H1 (cell line): Measurements from ENCODE around the gene TRIM50. TPM values are rescaled to one million over a fixed set of nuclear protein-coding genes. Genes with fewer than 3 reads are reported as not detected.

Experiments used
- CTCF ChIA-PET: fragments of 300-600 bp; sonication (Branson Sonifier 250); formaldehyde crosslinking; loops from one replicate; lab custom pipeline; 2021; ENCODE audit not compliant: partially characterized antibody; lab: Charles Lee
- POLR2A ChIA-PET: fragments of 300-600 bp; sonication (Branson Sonifier 250); formaldehyde crosslinking; loops from one replicate; lab custom pipeline; 2021; ENCODE audit warnings: inconsistent platforms; ENCODE audit not compliant: partially characterized antibody; lab: Charles Lee
- DNase-seq, 2 experiments: peaks; one replicate each; pipeline versions ENCODE4 v3.0.0 to v3.0.0-alpha.2; 2010 to 2022; ENCODE audit warnings: low spot score in 2 of 2, low read depth in 1 of 2, mixed read lengths in 1 of 2
- FAIRE-seq: peaks from 2 replicates; lab custom pipeline; 2011; peaks lifted over from hg19 to GRCh38; lab: Jason Lieb, UNC
- H2AFZ ChIP-seq: 2 replicates; pipeline ENCODE4 v1.8.1; 2012; ENCODE audit warnings: low read length, inconsistent platforms
- H2AK5ac ChIP-seq: 2 replicates; pipeline ENCODE4 v1.6.1; 2013; ENCODE audit warnings: low read depth, low read length
- H2BK120ac ChIP-seq: replicated peaks from 2 replicates; pipeline ENCODE3; 2013; ENCODE audit warnings: low read depth, low read length, inconsistent platforms
- H2BK12ac ChIP-seq: 2 replicates; pipeline ENCODE4 v1.6.1; 2013; ENCODE audit warnings: low read depth, low read length
- H2BK15ac ChIP-seq: 2 replicates; pipeline ENCODE4 v1.6.1; 2013; ENCODE audit warnings: low read length
- H2BK20ac ChIP-seq: 2 replicates; pipeline ENCODE4 v1.6.1; 2013; ENCODE audit warnings: low read length
- H2BK5ac ChIP-seq: 2 replicates; pipeline ENCODE4 v1.6.1; 2013; ENCODE audit warnings: low read depth, low read length
- H3K14ac ChIP-seq: 2 replicates; pipeline ENCODE4 v1.6.1; 2013; ENCODE audit warnings: inconsistent platforms; ENCODE audit not compliant: insufficient read length
- H3K18ac ChIP-seq: 2 replicates; pipeline ENCODE4 v1.6.1; 2013; ENCODE audit warnings: low read length; ENCODE audit errors: extremely low read depth
- H3K23ac ChIP-seq: 2 replicates; pipeline ENCODE4 v1.6.1; 2013; ENCODE audit warnings: inconsistent platforms; ENCODE audit not compliant: insufficient read length
- H3K23me2 ChIP-seq: 2 replicates; pipeline ENCODE4 v1.6.1; 2013; ENCODE audit warnings: low read depth, low read length
- H3K27ac ChIP-seq: 2 replicates; pipeline ENCODE4 v1.6.1; 2011; ENCODE audit warnings: low read depth, low read length, inconsistent platforms
- H3K27me3 ChIP-seq, 4 experiments: replicated peaks in 1 of 4; 1 replicate in 1 of 4; 2 replicates in 3 of 4; pipeline versions ENCODE4 v1.6.1 to v1.8.1; 2011 to 2013; ENCODE audit warnings: low read length in 3 of 4, mild to moderate bottlenecking in 3 of 4, inconsistent platforms in 2 of 4, mixed read lengths in 2 of 4, moderate library complexity in 1 of 4; ENCODE audit not compliant: control insufficient read depth in 3 of 4, insufficient read depth in 3 of 4; ENCODE audit errors: extremely low read depth in 1 of 4
- H3K36me3 ChIP-seq, 4 experiments: 2 replicates each; pipeline versions ENCODE4 v1.6.1 to v1.8.1; 2011 to 2013; ENCODE audit warnings: mild to moderate bottlenecking in 4 of 4, low read length in 3 of 4, moderate library complexity in 2 of 4, control low read depth in 1 of 4, inconsistent platforms in 1 of 4; ENCODE audit not compliant: insufficient read depth in 4 of 4, control insufficient read depth in 2 of 4
- H3K4ac ChIP-seq: replicated peaks from 2 replicates; pipeline ENCODE3; 2013; ENCODE audit warnings: low read length, low read depth, mixed read lengths, inconsistent platforms; ENCODE audit not compliant: insufficient read length
- H3K4me1 ChIP-seq, 4 experiments: replicated peaks in 1 of 4; 1 replicate in 1 of 4; 2 replicates in 3 of 4; pipeline versions ENCODE4 v1.6.1 to v1.8.1; 2011 to 2013; ENCODE audit warnings: low read length in 3 of 4, inconsistent platforms in 2 of 4, mixed read lengths in 1 of 4; ENCODE audit not compliant: insufficient read depth in 4 of 4, control insufficient read depth in 3 of 4
- H3K4me2 ChIP-seq, 2 experiments: 2 replicates each; pipeline versions ENCODE4 v1.6.1 to v1.8.1; 2011 to 2013; ENCODE audit warnings: low read depth in 2 of 2, low read length in 2 of 2, control low read depth in 1 of 2, inconsistent platforms in 1 of 2, mild to moderate bottlenecking in 1 of 2; ENCODE audit not compliant: insufficient read depth in 1 of 2
- H3K4me3 ChIP-seq, 4 experiments: fragments of 200-600, 300-600 bp in 1 of 4; sonication (generic), shearing (Covaris generic), sonication (Bioruptor Twin) in 1 of 4; 2 replicates each; pipeline versions ENCODE4 v1.5.1 to v1.8.1; 2011 to 2016; ENCODE audit warnings: low read length in 4 of 4, low read depth in 3 of 4, control low read depth in 2 of 4, inconsistent platforms in 2 of 4, mild to moderate bottlenecking in 2 of 4, mixed read lengths in 1 of 4, moderate library complexity in 1 of 4; ENCODE audit not compliant: insufficient read depth in 2 of 4; ENCODE audit errors: extremely low read depth in 1 of 4
- H3K56ac ChIP-seq: replicated peaks from 2 replicates; pipeline ENCODE3; 2013; ENCODE audit warnings: low read depth, mild to moderate bottlenecking, mixed read lengths, low read length, inconsistent platforms; ENCODE audit not compliant: insufficient read length
- H3K79me1 ChIP-seq: 2 replicates; pipeline ENCODE4 v1.6.1; 2013; ENCODE audit warnings: low read depth, low read length, control low read depth
- H3K79me2 ChIP-seq, 2 experiments: 2 replicates each; pipeline versions ENCODE4 v1.6.1 to v1.8.1; 2012 to 2013; ENCODE audit warnings: low read length in 2 of 2, mild to moderate bottlenecking in 2 of 2, inconsistent platforms in 1 of 2; ENCODE audit not compliant: insufficient read depth in 2 of 2, control insufficient read depth in 1 of 2
- H3K9ac ChIP-seq, 4 experiments: replicated peaks in 1 of 4; 1 replicate in 1 of 4; 2 replicates in 3 of 4; pipeline versions ENCODE4 v1.6.1 to v1.8.1; 2011 to 2013; ENCODE audit warnings: low read depth in 3 of 4, low read length in 3 of 4, control low read depth in 2 of 4, mild to moderate bottlenecking in 2 of 4, moderate library complexity in 2 of 4, inconsistent platforms in 1 of 4; ENCODE audit errors: extremely low read depth in 1 of 4
- H3K9me3 ChIP-seq, 2 experiments: 2 replicates each; pipeline versions ENCODE4 v1.6.1 to v1.8.1; 2012 to 2013; ENCODE audit warnings: mild to moderate bottlenecking in 2 of 2, moderate library complexity in 2 of 2, control low read depth in 1 of 2, inconsistent platforms in 1 of 2, low read depth in 1 of 2, low read length in 1 of 2, mixed read lengths in 1 of 2; ENCODE audit not compliant: insufficient read depth in 2 of 2
- H4K20me1 ChIP-seq, 2 experiments: replicated peaks in 1 of 2; 2 replicates each; pipeline versions ENCODE3 to v1.8.1; 2011 to 2013; ENCODE audit warnings: inconsistent platforms in 2 of 2, low read length in 2 of 2, mild to moderate bottlenecking in 1 of 2; ENCODE audit not compliant: insufficient read depth in 2 of 2, control insufficient read depth in 1 of 2
- H4K5ac ChIP-seq: 2 replicates; pipeline ENCODE4 v1.6.1; 2013; ENCODE audit warnings: low read length, low read depth, mixed read lengths, inconsistent platforms; ENCODE audit not compliant: insufficient read length
- H4K8ac ChIP-seq: 2 replicates; pipeline ENCODE4 v1.8.0; 2013; ENCODE audit warnings: mild to moderate bottlenecking, moderate library complexity, low read length, inconsistent platforms; ENCODE audit not compliant: insufficient read depth; ENCODE audit errors: extremely low read depth
- H4K91ac ChIP-seq: replicated peaks from 2 replicates; pipeline ENCODE3; 2013; ENCODE audit warnings: low read length, mixed read lengths, inconsistent platforms; ENCODE audit not compliant: insufficient read length
- RNF2 ChIP-seq: fragments of 200-900, 300-1000 bp; sonication (generic); IDR thresholded peaks from 2 replicates; pipeline ENCODE4 v1.7.1; 2016; ENCODE audit warnings: borderline replicate concordance, low read depth, mild to moderate bottlenecking, antibody characterized with exemption, low read length; ENCODE audit not compliant: poor library complexity, severe bottlenecking; ENCODE audit errors: missing control alignments
- RXRA ChIP-seq: IDR thresholded peaks from 2 replicates; pipeline ENCODE4 v1.6.1; 2011; ENCODE audit warnings: low read depth, mild to moderate bottlenecking, low read length, moderate library complexity; ENCODE audit not compliant: insufficient read depth
- WGBS, 2 experiments: shearing (Covaris generic) in 1 of 2; methylation state at CpG; one replicate each; pipeline versions ENCODE4 v1.1.6 to v1.1.7; 2013 to 2015; ENCODE audit warnings: low lambda C conversion rate in 2 of 2, mixed read lengths in 2 of 2, inconsistent platforms in 1 of 2, low coverage in 1 of 2, missing lambda C conversion rate in 1 of 2; ENCODE audit not compliant: insufficient replicate concordance in 2 of 2, insufficient coverage in 1 of 2, insufficient read length in 1 of 2; ENCODE audit errors: extremely low coverage in 1 of 2, missing lambda C conversion rate in 1 of 2; 5-methylcytosine and 5-hydroxymethylcytosine counted together
- polyA plus RNA-seq, 7 experiments: library from polyadenylated mRNA; depleted of rRNA in 3 of 7; stranded (reverse) in 5 of 7; unstranded in 2 of 7; fragments of >200 nt in 5 of 7; fragments of 200-250 nt in 2 of 7; gene quantifications; 1 replicate in 5 of 7; 2 replicates in 1 of 7; 4 replicates in 1 of 7; pipeline versions ENCODE4 v1.2.1 to v1.2.3, GENCODE V29; 2011 to 2013; ENCODE audit warnings: missing spikeins in 2 of 7, mixed read lengths in 2 of 7
- total RNA-seq: library from RNA; stranded (reverse); fragmentation: NEBNext Ultra II Directional; extraction: Animal tissue kit (Norgen Biotek cat#: 25700); gene quantifications from 2 replicates; pipeline ENCODE4 v1.2.1, GENCODE V29; 2021

The TRIM50 gene
- total and polyA plus RNA-seq, 2 of the 8 experiments (the other 6 are each of a cell fraction or from before 2014, with no cell fraction given): 0.12 TPM; not detected in 1

GRCh38 chr7:73363225-73364005, 35.5 kb upstream of the TRIM50 start:
- Histone ChIP-seq H3K79me2 (no peaks in the 10 kb centered on the region), H3K27me3 (no peaks in the 10 kb centered on the region), H3K79me1 (no peaks in the 10 kb centered on the region), H3K18ac (no peak overlapping the region), H3K4me1 (no peaks in the 10 kb centered on the region), H4K8ac (no peak overlapping the region), H2AK5ac (no peak overlapping the region), H2BK120ac (no peak overlapping the region), H3K27ac (no peak overlapping the region), H2BK15ac (no peak overlapping the region; the same call in 1 of the 2 replicates), H3K4ac (no peak overlapping the region), H4K5ac (no peak overlapping the region), H3K4me2 (no peak overlapping the region), H2BK12ac (no peak overlapping the region), H3K56ac (no peak overlapping the region), H3K23ac (no peak overlapping the region), H3K14ac (no peak overlapping the region), H2AFZ (no peak overlapping the region), H4K91ac (no peak overlapping the region), H3K36me3 (no peaks in the 10 kb centered on the region), H3K4me3 (no peak overlapping the region), H3K9ac (no peak overlapping the region), H3K23me2 (no peaks in the 10 kb centered on the region), H2BK5ac (peak overlapping the region; percentile 32; the same call in 1 of the 2 replicates), H3K9me3 (no peaks in the 10 kb centered on the region), H2BK20ac (no peak overlapping the region; the same call in 1 of the 2 replicates), H4K20me1 (peaks cover 0 to 2% of the 10 kb centered on the region in 2 experiments)
- no peak for TF ChIP-seq RNF2
- TF ChIP-seq RXRA: no peak
- 89% methylated on average over 28 of the region's 28 CpGs; no CpG with 5 or more reads in 1 of the 2 experiments for WGBS, 2 experiments
- POLR2A ChIA-PET: interaction anchor here (0.6 kb wide), 1 partner anchor 34 kb away, joined by 3 read pairs; no protein-coding TSS in a partner anchor
- DNase-seq (no peak), FAIRE-seq (no peak)
- CTCF ChIA-PET: interaction anchor here (1.3 kb wide), 1 partner anchor 22 kb away, joined by 4 read pairs; no protein-coding TSS in a partner anchor
